GM19463 (cell line): Measurements from ENCODE around the gene SAMD1.
A peak's percentile ranks its signal among the peaks of the same experiment; 100 is the strongest.

ENCODE experiments used
- ATAC-seq: cut with Tn5 transposase; IDR thresholded peaks from one replicate; pipeline ENCODE4 v1.9.1; 2021; ENCODE audit warnings: mild to moderate bottlenecking, moderate library complexity; ENCODE audit not compliant: unreplicated experiment

SAMD1 gene

GRCh38 chr19:14090509-14091080 is at the start of gene SAMD1:
Gene SAMD1, minus strand, starts transcription at chr19:14090751.
- ATAC-seq = peak; percentile 39

GRCh38 chr19:14139944-14140343 is 49.4 kb upstream of the SAMD1 start:
- no peak for ATAC-seq

GRCh38 chr19:14138576-14139265 is 48.2 kb upstream of the SAMD1 start:
- ATAC-seq = no peak

GRCh38 chr19:14136509-14137281 is 46.1 kb upstream of the SAMD1 start, which contains the start of gene ASF1B:
Gene ASF1B, minus strand, starts transcription at chr19:14136589. Its CDS starts 133 bp downstream, at chr19:14136456.
- ATAC-seq = peak; percentile 78

- no peak for ATAC-seq
Observed at GRCh38 chr19:14135985-14136508, 45.5 kb upstream of the SAMD1 start.

GRCh38 chr19:14135355-14135754 is 44.8 kb upstream of the SAMD1 start:
- ATAC-seq = no peak

GRCh38 chr19:14127929-14128509 is 37.5 kb upstream of the SAMD1 start:
- ATAC-seq = no peak

- ATAC-seq = no peak
Observed at GRCh38 chr19:14127176-14127575, 36.6 kb upstream of the SAMD1 start.

GRCh38 chr19:14122924-14123323 is 32.4 kb upstream of the SAMD1 start:
- no peak for ATAC-seq

GRCh38 chr19:14120497-14120780 is 29.9 kb upstream of the SAMD1 start:
- no peak for ATAC-seq

- no peak for ATAC-seq
Observed at GRCh38 chr19:14119644-14120496, 29.3 kb upstream of the SAMD1 start.

GRCh38 chr19:14119146-14119545 is 28.6 kb upstream of the SAMD1 start:
- no peak for ATAC-seq

- peak; percentile 30 for ATAC-seq
Observed at GRCh38 chr19:14118165-14119051, 27.9 kb upstream of the SAMD1 start.

GRCh38 chr19:14117668-14118164 is 27.2 kb upstream of the SAMD1 start, which contains the start of gene PRKACA:
Gene PRKACA, minus strand, starts transcription at chr19:14117762. Its CDS starts 215 bp downstream, at chr19:14117547.
- peak; percentile 94 for ATAC-seq

GRCh38 chr19:14116918-14117578 is 26.5 kb upstream of the SAMD1 start:
- no peak for ATAC-seq

- ATAC-seq = no peak
Observed at GRCh38 chr19:14116525-14116917, 26.0 kb upstream of the SAMD1 start.

- no peak for ATAC-seq
Observed at GRCh38 chr19:14115756-14116155, 25.2 kb upstream of the SAMD1 start.

GRCh38 chr19:14114854-14115253 is 24.3 kb upstream of the SAMD1 start:
- ATAC-seq = no peak

GRCh38 chr19:14114439-14114838 is 23.9 kb upstream of the SAMD1 start:
- no peak for ATAC-seq
